Measurements from ENCODE around the gene TMEM129.

Gene TMEM129

DNA sequence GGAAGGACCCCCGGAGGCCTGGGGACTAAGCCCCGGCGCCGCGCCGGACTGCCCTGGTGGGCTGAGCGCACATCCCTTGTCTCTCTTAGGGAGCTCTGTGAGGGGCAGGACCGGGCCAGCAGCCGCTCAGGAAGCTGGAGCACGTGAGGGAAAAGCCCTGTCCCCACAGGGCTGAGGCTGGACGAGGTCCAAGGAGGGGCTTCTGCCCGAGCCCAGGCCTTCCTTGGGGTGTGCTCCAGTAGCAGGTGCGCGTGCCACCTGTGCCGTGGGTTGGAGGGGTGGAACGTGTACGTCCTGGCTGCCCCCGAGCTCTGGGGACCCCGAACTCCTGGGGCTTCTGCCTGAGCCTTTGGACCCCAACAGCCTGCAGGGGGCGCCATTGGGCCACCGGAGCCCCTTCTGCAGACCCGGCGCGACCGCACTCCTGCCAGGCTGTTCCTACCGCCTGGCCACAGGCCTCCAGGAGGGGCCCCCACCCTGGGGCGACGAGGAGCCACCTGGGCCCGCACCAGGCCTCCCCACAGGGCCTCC, 27.4 kb upstream of the TMEM129 start (continued):
- TF ChIP-seq, protein P1, sequence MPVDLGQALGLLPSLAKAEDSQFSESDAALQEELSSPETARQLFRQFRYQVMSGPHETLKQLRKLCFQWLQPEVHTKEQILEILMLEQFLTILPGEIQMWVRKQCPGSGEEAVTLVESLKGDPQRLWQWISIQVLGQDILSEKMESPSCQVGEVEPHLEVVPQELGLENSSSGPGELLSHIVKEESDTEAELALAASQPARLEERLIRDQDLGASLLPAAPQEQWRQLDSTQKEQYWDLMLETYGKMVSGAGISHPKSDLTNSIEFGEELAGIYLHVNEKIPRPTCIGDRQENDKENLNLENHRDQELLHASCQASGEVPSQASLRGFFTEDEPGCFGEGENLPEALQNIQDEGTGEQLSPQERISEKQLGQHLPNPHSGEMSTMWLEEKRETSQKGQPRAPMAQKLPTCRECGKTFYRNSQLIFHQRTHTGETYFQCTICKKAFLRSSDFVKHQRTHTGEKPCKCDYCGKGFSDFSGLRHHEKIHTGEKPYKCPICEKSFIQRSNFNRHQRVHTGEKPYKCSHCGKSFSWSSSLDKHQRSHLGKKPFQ (tag by site-specific recombination; IDR thresholded peaks at IDR 0.05), result no peak
- TF ChIP-seq, protein P2, sequence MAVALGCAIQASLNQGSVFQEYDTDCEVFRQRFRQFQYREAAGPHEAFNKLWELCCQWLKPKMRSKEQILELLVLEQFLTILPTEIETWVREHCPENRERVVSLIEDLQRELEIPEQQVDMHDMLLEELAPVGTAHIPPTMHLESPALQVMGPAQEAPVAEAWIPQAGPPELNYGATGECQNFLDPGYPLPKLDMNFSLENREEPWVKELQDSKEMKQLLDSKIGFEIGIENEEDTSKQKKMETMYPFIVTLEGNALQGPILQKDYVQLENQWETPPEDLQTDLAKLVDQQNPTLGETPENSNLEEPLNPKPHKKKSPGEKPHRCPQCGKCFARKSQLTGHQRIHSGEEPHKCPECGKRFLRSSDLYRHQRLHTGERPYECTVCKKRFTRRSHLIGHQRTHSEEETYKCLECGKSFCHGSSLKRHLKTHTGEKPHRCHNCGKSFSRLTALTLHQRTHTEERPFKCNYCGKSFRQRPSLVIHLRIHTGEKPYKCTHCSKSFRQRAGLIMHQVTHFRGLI (tag by site-specific recombination; IDR thresholded peaks at IDR 0.05), result no peak
- TF ChIP-seq ZNF704 (tag by site-specific recombination; IDR thresholded peaks at IDR 0.05) (no peak), ZBTB48 (tag by site-specific recombination; IDR thresholded peaks at IDR 0.05) (peak; percentile 67), GLI2 (tag by site-specific recombination; IDR thresholded peaks at IDR 0.05; ENCODE audit: borderline replicate concordance, low read depth) (no peak), ZBTB8A (tag by site-specific recombination; IDR thresholded peaks at IDR 0.05) (peak; percentile 74), OVOL3 (tag by site-specific recombination; IDR thresholded peaks at IDR 0.05) (no peak), PATZ1 (tag by site-specific recombination; IDR thresholded peaks at IDR 0.05) (peak; percentile 80), ZNF223 (tag by site-specific recombination; IDR thresholded peaks at IDR 0.05) (no peak), ZNF324 (tag by site-specific recombination; IDR thresholded peaks at IDR 0.05) (0 out of 2 replicates have a peak, but pooled peaks have one; percentile 26), ZXDB (tag by site-specific recombination; IDR thresholded peaks at IDR 0.05) (0 out of 2 replicates have a peak, but pooled peaks have one; percentile 21), FEZF1 (tag by site-specific recombination; IDR thresholded peaks at IDR 0.05) (no peak), ZNF670 (tag by site-specific recombination; IDR thresholded peaks at IDR 0.05; ENCODE audit: low read depth) (no peak), IKZF3 (tag by site-specific recombination; IDR thresholded peaks at IDR 0.05) (no peak), ZNF350 (tag by site-specific recombination; IDR thresholded peaks at IDR 0.05) (no peak), ZNF837 (tag by site-specific recombination; IDR thresholded peaks at IDR 0.05) (no peak), ZNF157 (tag by site-specific recombination; IDR thresholded peaks at IDR 0.05) (no peak), ZNF548 (tag by site-specific recombination; IDR thresholded peaks at IDR 0.05) (no peak), ZNF530 (tag by site-specific recombination; IDR thresholded peaks at IDR 0.05; ENCODE audit: low read depth) (no peak), GLIS1 (tag by site-specific recombination; IDR thresholded peaks at IDR 0.05) (peak; percentile 83), ZNF561 (tag by site-specific recombination; IDR thresholded peaks at IDR 0.05; ENCODE audit: borderline replicate concordance) (0 out of 2 replicates have a peak, but pooled peaks have one; percentile 37), ZNF645 (tag by site-specific recombination; IDR thresholded peaks at IDR 0.05) (no peak)
- TF ChIP-seq, protein P3, sequence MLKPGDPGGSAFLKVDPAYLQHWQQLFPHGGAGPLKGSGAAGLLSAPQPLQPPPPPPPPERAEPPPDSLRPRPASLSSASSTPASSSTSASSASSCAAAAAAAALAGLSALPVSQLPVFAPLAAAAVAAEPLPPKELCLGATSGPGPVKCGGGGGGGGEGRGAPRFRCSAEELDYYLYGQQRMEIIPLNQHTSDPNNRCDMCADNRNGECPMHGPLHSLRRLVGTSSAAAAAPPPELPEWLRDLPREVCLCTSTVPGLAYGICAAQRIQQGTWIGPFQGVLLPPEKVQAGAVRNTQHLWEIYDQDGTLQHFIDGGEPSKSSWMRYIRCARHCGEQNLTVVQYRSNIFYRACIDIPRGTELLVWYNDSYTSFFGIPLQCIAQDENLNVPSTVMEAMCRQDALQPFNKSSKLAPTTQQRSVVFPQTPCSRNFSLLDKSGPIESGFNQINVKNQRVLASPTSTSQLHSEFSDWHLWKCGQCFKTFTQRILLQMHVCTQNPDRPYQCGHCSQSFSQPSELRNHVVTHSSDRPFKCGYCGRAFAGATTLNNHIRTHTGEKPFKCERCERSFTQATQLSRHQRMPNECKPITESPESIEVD (tag by site-specific recombination; IDR thresholded peaks at IDR 0.05), result no peak
- TF ChIP-seq, protein P4, sequence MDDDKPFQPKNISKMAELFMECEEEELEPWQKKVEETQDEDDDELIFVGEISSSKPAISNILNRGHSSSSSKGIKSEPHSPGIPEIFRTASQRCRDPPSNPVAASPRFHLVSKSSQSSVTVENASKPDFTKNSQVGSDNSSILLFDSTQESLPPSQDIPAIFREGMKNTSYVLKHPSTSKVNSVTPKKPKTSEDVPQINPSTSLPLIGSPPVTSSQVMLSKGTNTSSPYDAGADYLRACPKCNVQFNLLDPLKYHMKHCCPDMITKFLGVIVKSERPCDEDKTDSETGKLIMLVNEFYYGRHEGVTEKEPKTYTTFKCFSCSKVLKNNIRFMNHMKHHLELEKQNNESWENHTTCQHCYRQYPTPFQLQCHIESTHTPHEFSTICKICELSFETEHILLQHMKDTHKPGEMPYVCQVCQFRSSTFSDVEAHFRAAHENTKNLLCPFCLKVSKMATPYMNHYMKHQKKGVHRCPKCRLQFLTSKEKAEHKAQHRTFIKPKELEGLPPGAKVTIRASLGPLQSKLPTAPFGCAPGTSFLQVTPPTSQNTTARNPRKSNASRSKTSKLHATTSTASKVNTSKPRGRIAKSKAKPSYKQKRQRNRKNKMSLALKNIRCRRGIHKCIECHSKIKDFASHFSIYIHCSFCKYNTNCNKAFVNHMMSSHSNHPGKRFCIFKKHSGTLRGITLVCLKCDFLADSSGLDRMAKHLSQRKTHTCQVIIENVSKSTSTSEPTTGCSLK (tag by site-specific recombination; IDR thresholded peaks at IDR 0.05), result no peak
- TF ChIP-seq, protein P5, sequence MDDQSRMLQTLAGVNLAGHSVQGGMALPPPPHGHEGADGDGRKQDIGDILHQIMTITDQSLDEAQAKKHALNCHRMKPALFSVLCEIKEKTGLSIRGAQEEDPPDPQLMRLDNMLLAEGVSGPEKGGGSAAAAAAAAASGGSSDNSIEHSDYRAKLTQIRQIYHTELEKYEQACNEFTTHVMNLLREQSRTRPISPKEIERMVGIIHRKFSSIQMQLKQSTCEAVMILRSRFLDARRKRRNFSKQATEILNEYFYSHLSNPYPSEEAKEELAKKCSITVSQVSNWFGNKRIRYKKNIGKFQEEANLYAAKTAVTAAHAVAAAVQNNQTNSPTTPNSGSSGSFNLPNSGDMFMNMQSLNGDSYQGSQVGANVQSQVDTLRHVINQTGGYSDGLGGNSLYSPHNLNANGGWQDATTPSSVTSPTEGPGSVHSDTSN (CRISPR knock-in tag; IDR thresholded peaks at IDR 0.05), result no peak
- TF ChIP-seq, protein P6, sequence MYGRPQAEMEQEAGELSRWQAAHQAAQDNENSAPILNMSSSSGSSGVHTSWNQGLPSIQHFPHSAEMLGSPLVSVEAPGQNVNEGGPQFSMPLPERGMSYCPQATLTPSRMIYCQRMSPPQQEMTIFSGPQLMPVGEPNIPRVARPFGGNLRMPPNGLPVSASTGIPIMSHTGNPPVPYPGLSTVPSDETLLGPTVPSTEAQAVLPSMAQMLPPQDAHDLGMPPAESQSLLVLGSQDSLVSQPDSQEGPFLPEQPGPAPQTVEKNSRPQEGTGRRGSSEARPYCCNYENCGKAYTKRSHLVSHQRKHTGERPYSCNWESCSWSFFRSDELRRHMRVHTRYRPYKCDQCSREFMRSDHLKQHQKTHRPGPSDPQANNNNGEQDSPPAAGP (tag by site-specific recombination; IDR thresholded peaks at IDR 0.05), result peak; percentile 69; the same call in 1 of the 2 replicates
